Nephron progenitor cell (in vitro differentiated cells): Measurements from ENCODE around the gene LYPD3.
"Not testable (repeated sequence)": the region's sequence is repeated elsewhere in the genome, so short reads cannot be mapped to it uniquely, and the experiment has no call there.

Experiments used
- DNase-seq: peaks from one replicate; pipeline ENCODE4 v3.0.0; 2021
- H3K27ac Mint-ChIP-seq: 2 replicates; pipeline ENCODE4 v1.8.0; 2021; ENCODE audit warnings: mild to moderate bottlenecking, moderate library complexity, mixed read lengths
- H3K27me3 Mint-ChIP-seq: 2 replicates; pipeline ENCODE4 v1.8.0; 2021; ENCODE audit warnings: mild to moderate bottlenecking, low read depth, mixed read lengths; ENCODE audit not compliant: poor library complexity
- H3K36me3 Mint-ChIP-seq: 2 replicates; pipeline ENCODE4 v1.8.0; 2021; ENCODE audit warnings: low read depth, mixed read lengths
- H3K4me1 Mint-ChIP-seq: 2 replicates; pipeline ENCODE4 v1.8.0; 2021; ENCODE audit warnings: mixed read lengths
- H3K4me3 Mint-ChIP-seq: 2 replicates; pipeline ENCODE4 v1.8.0; 2021; ENCODE audit warnings: mild to moderate bottlenecking, moderate library complexity, mixed read lengths
- H3K9me3 Mint-ChIP-seq: 2 replicates; pipeline ENCODE4 v1.8.0; 2021; ENCODE audit warnings: mild to moderate bottlenecking, moderate library complexity, mixed read lengths
- CTCF ChIP-seq: fragments of 200-600 bp; sonication (generic); IDR thresholded peaks from 2 replicates; pipeline ENCODE4 v1.5.0; 2021; ENCODE audit warnings: antibody characterized with exemption

Gene LYPD3

DNA sequence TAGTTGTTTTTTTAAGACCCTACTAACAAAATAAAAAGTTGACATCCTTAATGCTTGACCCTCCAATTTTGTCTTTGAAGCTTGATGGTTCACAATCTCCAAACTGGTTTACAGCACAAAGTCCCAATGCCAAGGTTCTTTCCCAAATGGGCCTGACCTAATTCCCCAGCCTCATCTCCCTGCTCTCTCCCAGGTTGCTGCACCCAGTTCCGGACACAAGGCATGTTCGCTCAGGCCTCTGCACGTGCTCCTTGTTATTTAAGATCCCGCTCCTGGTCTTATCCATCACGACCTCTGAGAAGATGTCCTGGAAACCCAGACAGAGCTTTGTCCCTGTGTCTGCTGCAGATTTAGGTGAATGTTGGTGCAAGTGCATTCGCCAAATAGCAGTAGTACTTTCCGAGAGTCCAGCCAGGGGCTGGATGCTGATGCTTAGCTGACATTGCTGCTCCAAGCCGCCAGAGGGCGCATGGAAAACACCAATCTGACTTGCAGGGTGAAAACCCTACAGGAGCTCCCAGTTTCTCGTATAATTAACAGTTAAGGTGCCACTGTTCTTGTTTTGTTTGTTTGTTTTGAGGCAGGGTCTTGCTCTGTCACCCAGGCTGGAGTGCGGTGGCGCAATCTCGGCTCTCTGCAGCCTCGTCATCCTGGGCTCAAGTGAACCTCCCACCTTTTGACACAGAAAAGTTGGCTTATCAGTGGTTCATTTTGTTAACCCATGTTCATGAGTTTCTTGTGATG lies 18.5 kb downstream of the LYPD3 start:
- H3K9me3 Mint-ChIP-seq, result peaks cover 7% of the 10 kb centered on the region
- H3K27me3 Mint-ChIP-seq, result peaks cover 13% of the 10 kb centered on the region
- TF ChIP-seq CTCF, result peak; percentile 95
- no peaks in the 10 kb centered on the region for H3K36me3 Mint-ChIP-seq
- H3K4me1 Mint-ChIP-seq, result peaks cover 4% of the 10 kb centered on the region
- no peak overlapping the region for H3K27ac Mint-ChIP-seq
- no peak overlapping the region for H3K4me3 Mint-ChIP-seq
- peak; percentile 80 for DNase-seq

DNA sequence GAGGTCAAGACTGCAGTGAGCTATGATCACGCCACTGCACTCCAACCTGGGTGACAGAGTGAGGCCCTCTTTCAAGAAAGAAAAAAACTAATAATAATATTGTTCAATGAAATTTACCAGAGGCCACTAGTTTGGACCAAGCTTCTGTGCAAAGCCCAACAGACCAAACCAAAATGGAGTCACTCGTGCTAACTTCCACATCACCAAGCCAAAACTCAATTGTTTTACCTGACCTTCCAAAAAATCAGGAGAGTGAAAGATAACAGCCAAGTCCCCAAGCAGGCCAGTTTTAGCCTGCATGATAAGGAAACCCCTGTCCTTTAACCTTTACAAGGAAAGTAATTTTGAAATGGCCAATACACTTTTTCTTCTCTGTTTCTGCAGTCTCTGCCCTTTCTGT lies 20.0 kb downstream of the LYPD3 start:
- H3K4me1 Mint-ChIP-seq, result peaks cover 4% of the 10 kb centered on the region
- no peak overlapping the region for H3K4me3 Mint-ChIP-seq
- no peak for TF ChIP-seq CTCF
- H3K36me3 Mint-ChIP-seq, result no peaks in the 10 kb centered on the region
- peaks cover 18% of the 10 kb centered on the region for H3K27me3 Mint-ChIP-seq
- no peaks in the 10 kb centered on the region for H3K9me3 Mint-ChIP-seq
- no peak overlapping the region for H3K27ac Mint-ChIP-seq
- no peak for DNase-seq

- no peaks in the 10 kb centered on the region for H3K9me3 Mint-ChIP-seq
- peaks cover 18% of the 10 kb centered on the region for H3K27me3 Mint-ChIP-seq
- H3K4me1 Mint-ChIP-seq, result peaks cover 4% of the 10 kb centered on the region
- no peak overlapping the region for H3K27ac Mint-ChIP-seq
- H3K4me3 Mint-ChIP-seq, result no peak overlapping the region
- DNase-seq, result no peak
- H3K36me3 Mint-ChIP-seq, result no peaks in the 10 kb centered on the region
- no peak for TF ChIP-seq CTCF
These were observed 20.7 kb downstream of the LYPD3 start for GRCh38 chr19:43444531-43445287.

DNA sequence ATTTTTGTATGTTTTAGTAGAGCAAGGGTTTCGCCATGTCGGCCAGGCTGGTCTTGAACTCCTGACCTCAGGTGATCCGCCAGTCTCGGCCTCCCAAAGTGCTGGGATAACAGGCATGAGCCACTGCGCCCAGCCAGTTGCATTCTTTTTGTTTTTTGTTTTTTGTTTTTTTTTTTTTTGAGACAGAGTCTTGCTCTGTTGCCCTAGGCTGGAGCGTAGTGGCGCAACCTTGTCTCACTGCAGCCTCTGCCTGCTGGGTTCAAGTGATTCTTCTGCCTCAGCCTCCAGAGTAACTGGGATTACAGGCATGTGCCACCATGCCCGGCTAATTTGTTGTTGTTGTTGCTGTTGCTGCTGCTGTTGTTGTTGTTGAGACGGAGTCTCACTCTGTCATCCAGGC lies 21.3 kb downstream of the LYPD3 start:
- H3K4me1 Mint-ChIP-seq, H3K27ac Mint-ChIP-seq, DNase-seq, H3K9me3 Mint-ChIP-seq, H3K4me3 Mint-ChIP-seq, H3K36me3 Mint-ChIP-seq: not testable (repeated sequence)
- peaks cover 21% of the 10 kb centered on the region for H3K27me3 Mint-ChIP-seq

GRCh38 chr19:43441716-43442115 lies 23.7 kb downstream of the LYPD3 start:
- no peaks in the 10 kb centered on the region for H3K9me3 Mint-ChIP-seq
- H3K27me3 Mint-ChIP-seq, result peaks cover 22% of the 10 kb centered on the region
- H3K4me3 Mint-ChIP-seq, result no peak overlapping the region
- H3K36me3 Mint-ChIP-seq, result no peaks in the 10 kb centered on the region
- no peak overlapping the region for H3K27ac Mint-ChIP-seq
- TF ChIP-seq CTCF, result no peak
- H3K4me1 Mint-ChIP-seq, result peaks cover under 1% of the 10 kb centered on the region
- DNase-seq, result no peak

DNA sequence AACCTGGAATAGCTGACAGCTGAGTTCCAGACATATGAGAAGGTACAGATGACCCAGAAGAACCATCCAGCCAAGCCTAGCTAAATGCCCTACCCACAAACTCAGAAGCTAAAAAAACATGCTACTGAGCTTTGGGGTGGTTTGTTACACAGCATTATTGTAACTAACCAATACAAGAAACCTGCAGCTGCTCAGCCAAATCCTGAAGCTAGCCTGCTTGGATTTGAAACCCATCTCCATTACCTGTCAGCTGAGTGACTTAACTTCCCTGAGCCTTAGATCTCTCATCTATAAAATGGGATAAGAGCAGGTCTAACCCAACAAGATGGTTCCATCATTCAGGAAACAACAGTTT lies 25.7 kb downstream of the LYPD3 start:
- no peaks in the 10 kb centered on the region for H3K36me3 Mint-ChIP-seq
- H3K27ac Mint-ChIP-seq, result no peak overlapping the region
- peaks cover 18% of the 10 kb centered on the region for H3K27me3 Mint-ChIP-seq
- no peak for DNase-seq
- peaks cover 5% of the 10 kb centered on the region for H3K9me3 Mint-ChIP-seq
- H3K4me1 Mint-ChIP-seq, result no peaks in the 10 kb centered on the region
- no peak overlapping the region for H3K4me3 Mint-ChIP-seq
- TF ChIP-seq CTCF, result no peak
